Suprapubic skin (tissue), 3 donors: Measurements from ENCODE around the gene SFSWAP.

ENCODE experiments used
- EP300 ChIP-seq: sonication (generic); formaldehyde crosslinking; IDR thresholded peaks from one replicate; pipeline ENCODE4 v1.6.1; 2017; ENCODE audit warnings: antibody characterized with exemption
- TF ChIP-seq, protein P1 (sequence below), 2 donors: fragments of 200-600 bp in 1 of 2; fragments of 450-650 bp in 1 of 2; sonication (generic) in 1 of 2; IDR thresholded peaks; one replicate each; pipeline ENCODE4 v1.5.1; 2016 to 2019; ENCODE audit warnings: antibody characterized with exemption in 2 of 2, mild to moderate bottlenecking in 1 of 2, moderate library complexity in 1 of 2

DNA sequence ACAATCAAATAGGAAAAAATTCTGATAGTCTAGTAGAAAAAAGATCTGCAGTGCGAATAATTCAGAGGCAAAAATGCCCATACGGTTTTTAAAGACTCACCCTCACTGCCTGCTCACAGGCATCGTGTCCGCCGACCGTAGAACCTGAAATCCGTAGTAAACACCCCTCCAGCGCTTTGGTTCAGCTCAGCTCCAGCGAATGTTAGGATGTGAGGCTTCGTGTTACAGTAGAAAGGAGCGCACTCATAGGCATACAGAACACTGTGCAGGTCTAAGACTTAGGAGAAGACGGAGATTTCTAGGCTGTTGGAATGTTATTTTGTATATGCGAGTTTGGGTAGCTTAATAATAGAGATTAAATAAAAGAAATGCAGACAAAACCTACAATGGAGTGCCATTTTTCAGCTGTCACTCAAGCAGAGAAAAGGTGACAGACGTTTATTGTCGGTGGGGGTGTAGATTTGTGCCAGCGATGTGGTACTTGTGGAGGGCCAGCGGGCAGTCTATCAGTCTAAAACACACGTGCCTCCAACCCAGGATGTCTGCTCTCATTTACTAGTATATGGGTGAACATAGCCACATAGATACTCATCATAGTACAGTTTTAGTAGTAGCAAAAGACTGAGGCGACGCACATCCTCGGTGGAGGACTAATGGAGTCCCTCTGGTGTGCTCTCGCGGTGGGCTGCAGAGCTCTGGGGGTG lies 25.7 kb downstream of the SFSWAP start:
- TF ChIP-seq, protein P1, sequence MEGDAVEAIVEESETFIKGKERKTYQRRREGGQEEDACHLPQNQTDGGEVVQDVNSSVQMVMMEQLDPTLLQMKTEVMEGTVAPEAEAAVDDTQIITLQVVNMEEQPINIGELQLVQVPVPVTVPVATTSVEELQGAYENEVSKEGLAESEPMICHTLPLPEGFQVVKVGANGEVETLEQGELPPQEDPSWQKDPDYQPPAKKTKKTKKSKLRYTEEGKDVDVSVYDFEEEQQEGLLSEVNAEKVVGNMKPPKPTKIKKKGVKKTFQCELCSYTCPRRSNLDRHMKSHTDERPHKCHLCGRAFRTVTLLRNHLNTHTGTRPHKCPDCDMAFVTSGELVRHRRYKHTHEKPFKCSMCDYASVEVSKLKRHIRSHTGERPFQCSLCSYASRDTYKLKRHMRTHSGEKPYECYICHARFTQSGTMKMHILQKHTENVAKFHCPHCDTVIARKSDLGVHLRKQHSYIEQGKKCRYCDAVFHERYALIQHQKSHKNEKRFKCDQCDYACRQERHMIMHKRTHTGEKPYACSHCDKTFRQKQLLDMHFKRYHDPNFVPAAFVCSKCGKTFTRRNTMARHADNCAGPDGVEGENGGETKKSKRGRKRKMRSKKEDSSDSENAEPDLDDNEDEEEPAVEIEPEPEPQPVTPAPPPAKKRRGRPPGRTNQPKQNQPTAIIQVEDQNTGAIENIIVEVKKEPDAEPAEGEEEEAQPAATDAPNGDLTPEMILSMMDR (IDR thresholded peaks at IDR 0.05) = no peak
- no peak for TF ChIP-seq EP300
